CD4-positive, alpha-beta T cell treated with Interleukin-21 for 1 hour (primary cell): ENCODE data around the gene HS2ST1.

Experiments used
- DNase-seq: peaks from one replicate; pipeline ENCODE4 v3.0.0-alpha.2; 2020

The HS2ST1 gene

DNA sequence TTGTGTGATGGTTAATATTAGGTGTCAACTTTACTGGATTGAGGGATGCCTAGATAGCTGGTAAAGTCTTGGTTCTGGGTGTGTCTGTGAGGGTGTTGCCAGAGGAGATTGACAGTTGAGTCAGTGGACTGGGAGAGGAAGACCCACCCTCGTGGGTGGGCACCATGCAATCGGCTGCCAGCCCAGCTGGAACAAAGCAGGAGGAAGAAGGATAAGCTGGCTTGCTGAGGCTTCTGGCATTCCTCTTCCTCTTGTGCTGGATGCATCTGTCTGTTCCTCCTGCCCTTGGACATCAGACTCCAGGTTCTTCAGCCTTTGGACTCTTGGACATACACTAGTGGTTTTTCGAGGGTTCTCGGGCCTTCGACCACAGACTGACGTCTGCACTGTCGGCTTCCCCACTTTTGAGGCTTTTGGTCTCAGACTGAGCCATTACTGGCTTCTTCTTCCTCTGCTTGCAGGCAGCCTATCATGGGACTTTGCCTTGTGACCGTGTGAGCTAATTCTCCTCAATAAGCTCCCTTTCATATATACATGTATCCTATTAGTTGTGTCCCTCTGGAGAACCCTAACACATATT, 230.0 kb downstream of the HS2ST1 start:
- DNase-seq: no peak

DNA sequence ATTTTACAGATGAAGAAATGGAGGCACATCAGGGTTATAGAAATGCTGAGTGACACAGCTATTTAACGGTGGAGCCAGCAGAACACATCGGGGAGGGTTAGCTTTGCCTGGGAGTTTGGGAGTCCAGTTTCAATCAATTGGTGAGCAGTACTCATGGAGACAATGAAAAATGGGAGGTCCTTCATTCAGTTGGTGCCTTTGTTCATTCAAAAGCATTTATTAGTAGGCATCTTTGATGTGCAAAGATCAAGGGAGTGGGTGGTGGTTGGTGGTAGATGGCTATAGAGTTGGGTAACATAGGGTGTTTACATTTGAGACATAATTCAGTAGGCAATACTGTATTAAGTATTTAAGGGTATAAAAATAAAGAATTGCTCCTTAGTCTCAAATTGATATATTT, 230.5 kb downstream of the HS2ST1 start:
- DNase-seq: no peak

DNA sequence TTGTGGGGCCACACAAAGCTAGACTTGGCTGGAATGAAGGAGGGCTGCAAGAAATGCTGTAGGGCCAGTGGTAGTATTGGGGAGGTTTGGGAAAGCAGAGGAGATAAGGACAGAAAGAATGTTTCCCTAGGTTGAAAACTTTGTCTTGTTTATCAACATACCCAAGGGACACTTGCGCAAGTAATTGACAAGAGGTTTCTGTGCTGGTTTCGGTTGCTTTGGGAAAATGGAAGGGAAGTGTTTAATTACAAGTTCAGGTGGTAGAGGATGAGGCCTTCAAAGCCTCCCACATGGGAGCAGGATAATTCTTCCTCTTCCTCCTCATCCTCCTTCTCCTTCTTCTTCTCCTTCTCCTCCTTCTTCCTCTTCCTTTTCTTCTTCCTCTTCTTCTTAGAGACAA, 232.1 kb downstream of the HS2ST1 start:
- no peak for DNase-seq

DNA sequence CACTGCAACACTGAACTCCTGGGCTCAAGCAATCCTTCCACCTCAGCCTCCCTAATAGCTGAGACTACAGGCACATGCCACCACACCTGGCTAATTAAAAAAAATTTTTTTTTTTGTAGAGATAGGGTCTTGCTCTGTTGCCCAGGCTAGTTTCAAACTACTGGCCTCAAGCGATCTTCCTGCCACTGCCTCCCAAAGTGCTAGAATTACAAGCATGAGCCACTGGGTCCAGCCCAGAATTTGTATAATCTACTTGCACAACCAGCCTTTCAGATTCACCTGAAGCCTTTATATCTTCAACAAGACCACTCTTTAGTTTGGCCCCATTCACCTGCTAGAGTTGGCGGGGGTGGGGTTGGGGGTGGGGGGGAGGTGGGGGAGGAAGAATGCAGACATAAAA, 232.6 kb downstream of the HS2ST1 start:
- DNase-seq: no peak

DNA sequence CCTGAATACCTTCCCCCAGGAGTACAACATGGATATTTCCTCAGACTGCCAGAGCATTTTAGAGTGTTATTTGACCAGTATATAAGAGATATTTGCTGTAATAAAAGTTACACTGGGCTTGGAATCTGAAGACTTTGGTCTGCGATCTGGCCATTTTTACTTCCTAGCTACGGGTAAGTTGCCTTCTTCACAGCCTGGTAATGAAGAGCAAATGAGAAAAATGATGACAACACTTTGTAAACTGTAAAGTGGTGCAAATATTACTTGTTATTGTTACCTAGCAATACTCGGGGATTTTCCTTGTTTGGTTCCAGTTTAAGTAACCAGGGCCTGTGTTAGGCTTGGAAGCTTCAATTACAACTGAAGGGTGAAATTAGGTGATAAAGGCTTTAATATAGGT, 233.4 kb downstream of the HS2ST1 start:
- DNase-seq: no peak

DNA sequence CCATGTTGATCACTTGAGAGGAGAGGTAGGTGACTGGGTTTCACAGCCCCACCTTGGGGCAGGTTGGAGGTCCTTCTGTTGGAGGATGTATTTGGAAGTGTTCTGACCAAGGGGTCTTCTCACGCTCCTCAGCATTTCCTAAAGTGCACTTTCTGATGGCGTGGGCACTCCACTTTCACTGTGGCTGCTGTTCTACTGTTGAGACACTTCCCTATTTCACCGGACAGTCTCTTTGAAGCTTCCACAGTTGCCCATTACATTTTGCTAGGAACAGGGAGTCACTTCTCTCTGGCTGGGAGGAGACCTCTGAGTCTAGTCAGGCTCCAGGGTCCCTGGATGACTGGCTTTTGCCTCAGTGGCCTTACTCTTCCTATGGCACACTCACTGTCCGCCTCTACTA, 234.2 kb downstream of the HS2ST1 start:
- DNase-seq: no peak

DNA sequence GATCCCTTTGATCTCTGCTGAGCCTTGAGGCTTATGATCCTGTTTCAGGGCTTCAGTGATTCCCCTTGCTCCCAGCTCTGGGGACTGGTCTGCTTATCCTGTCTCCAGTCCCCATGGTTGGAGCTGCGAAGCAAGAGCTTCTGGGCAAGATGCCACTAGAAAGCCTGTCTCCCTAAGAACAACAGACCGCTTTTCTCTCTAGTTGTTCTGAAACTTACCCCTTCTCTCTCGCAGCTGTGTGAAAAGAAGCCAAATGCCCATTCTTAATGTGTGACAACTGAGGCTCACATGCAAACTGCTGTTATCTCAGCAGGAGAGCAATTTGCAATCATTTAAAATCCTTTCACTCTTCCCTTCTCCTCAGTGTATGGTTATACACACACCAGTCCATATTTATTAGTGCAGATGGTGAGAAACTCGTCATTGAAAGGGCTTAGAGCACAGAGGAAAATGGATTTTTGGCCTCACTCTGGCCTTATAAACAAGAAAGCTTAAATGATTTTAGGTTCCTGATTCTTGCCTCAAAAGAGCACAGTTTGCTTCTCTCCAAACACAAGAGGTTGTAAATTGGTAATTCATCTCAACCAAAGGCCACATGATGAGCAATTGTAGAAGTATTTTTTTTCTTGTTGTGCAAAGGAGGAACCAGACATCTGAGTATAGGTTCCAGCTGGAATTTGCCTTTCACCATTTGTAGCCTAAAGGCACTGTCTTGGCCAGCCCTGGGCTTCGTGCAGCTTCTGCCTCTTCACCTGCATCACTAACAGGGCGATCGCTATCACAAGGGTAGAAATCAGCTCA, 235.0 kb downstream of the HS2ST1 start:
- no peak for DNase-seq

DNA sequence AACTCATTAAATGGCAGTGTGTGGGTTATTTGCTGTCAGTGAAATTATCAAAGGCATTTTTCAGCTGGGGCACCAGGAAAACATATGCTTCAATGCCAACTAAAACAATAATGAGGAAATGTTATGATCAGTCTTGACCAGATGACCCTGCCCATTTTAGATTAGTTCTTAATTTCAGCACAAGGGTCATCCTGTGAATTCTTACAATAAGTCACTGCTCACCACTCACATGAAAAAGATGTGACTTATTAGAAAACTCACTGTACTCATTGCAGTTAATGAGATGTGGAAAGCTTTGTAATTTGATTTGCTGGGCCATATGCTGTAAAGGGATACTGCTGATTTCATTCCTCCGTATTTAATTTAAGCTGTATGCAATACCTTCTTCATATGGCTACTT, 235.7 kb downstream of the HS2ST1 start:
- no peak for DNase-seq

DNA sequence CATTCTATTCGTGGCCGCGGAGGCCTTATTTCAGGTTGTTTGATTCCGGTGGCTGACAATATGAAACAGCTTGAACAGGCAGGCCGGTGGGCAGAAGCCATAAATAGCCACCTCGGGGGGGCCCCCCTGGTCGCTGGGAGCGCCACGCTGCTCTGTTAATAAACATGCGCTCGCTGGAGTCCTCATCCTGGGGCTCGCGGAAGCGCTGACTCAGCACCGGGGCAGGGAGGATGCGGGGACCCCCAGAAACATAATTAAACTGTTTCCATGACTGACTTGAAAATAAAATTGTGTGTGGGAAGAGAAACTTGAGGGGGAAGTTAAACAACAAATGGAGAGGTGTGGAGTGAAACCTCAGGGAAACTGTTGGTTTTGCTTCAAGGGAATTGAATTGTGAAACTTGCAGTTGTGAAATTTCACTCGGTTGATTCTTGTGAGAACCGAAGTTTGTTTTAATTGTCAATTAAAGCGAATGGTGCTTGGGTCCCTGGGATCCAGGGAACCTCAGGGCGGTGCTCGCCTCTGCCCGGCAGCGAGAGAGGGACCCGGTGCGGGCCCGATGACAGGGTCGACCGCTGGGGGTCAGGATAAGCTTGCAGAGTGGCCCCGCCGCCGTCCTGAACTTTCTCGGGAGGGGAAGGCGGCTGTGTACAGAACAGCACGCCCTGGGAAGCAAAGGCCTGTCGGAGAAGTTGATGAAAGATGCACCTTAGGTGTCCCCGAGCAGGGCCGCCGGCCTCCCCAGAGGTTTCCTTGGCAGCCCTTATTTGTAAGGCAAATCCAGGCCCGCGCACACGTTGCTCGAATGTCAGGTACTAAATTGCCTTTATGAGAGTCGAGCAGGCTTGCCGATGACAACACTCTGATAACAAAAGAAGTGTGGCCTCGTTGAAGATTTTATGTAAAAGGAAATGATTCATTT, 237.3 kb downstream of the HS2ST1 start:
- DNase-seq: no peak

DNA sequence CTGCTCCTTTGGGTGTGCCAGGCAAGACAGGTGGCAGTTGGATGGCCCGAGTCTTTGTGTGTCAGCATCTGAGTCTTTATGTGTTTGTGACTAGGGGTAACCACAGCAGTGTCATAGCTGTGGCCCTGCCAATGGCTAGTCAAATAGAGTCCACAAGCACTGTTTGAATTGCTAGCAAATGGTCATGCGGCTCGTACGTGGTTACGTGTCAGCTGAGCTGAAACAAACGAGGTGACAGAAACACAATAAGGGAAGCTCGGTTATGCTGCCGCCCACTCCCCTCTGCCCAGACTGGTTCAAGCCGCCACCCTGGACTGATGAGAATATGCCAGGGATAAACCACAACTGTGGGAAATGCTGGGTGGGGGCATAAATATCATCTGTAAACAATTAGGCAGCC, 239.9 kb downstream of the HS2ST1 start:
- DNase-seq: no peak

DNA sequence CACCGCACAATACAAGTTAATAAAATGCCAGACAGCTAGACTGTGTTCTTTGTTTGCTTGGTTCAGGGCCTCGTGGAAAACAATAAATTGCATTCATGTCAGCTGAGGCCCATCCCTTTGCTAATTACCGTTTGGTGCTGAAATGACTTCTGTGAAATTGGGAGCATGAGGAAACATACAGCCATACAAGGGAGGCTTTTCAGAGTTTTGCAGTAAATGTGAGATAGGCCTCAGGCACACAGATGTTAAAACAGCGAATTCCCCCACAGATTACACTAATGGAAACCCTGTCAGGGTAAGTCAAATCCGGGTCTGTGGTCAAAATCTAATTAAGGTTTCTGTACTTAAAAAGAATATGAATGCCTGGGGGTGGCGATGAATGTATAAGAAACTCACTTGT, 240.7 kb downstream of the HS2ST1 start:
- no peak for DNase-seq

DNA sequence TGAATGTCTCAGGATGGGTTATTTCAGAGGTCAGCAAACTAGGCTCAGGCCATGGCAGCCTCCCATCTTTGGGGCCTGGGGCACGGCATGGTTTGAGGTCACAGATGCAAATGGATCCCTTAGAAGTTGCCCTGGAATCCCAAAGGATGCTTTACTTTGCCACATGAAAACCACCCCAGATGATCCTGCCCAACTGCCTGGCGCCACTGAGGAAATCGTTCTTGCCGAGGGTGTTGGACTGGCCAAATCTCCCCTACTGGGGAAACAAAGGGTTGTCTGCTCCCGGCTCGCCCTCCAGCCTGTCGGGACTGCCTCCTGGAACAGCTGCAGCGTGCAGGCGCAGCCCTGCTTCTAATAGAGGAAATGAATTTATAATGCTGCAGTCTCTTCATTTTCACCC, 241.2 kb downstream of the HS2ST1 start:
- no peak for DNase-seq

DNA sequence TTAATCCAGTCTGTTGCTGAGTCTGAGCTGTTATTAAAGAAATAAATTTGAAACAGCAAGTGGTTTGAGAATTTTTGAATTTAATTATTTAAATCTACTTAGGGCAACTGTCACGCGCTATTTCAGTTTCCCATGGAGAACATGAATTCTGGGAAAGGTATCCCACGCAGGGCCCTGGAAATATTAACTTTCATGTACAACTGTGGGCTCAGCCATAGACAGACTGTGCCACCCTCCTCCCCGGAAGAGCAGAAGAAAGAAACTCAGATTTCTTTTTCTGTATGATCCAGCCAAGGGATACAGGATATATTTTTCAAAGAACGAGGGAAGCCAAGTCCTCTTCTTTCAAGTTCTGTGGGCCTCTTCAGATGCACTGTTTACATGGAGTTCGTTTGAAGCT, 241.7 kb downstream of the HS2ST1 start:
- DNase-seq: no peak

DNA sequence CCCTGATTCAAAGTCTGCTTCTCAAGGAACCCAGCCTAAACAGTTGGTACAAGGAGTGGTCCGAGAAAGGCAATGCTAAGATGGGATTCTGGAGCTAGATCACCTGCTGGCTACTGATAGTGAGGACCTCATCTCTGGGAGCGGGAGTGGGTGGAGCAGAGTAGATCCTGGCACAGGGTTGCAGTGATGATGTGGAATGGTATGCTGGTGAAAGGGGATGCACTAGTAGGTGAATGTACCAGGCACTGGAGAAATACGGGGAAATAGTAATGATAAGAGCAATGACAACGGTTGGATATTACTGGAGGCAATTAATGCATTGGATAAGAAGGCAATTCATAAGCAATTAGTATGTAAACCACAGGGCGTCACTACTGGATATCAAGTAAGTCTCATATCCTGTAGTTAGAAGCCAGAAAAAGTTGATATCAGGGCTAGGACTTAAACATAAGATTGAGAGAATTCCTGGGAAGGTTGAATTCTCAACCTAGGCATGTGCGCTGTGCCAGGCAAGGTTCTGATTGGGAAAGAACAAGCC, 245.0 kb downstream of the HS2ST1 start:
- DNase-seq: no peak
